A549 (cell line): ENCODE measurements around the gene DOLPP1. TPM values are rescaled to one million over a fixed set of nuclear protein-coding genes. Genes with fewer than 3 reads are reported as not detected.

Source experiments
- ATAC-seq, 2 experiments: fragments of 200-7000 bp in 1 of 2; fragments of >200 bp in 1 of 2; cut with Nextera tagmentation in 1 of 2; cut with Tn5 transposase in 1 of 2; 3 replicates each; pipeline versions ENCODE4 v1.8.0 to v1.9.1; 2018 to 2020; ENCODE audit warnings: mild to moderate bottlenecking in 1 of 2, moderate library complexity in 1 of 2
- CTCF ChIA-PET: fragments of 300-600 bp; sonication (Branson Sonifier 250); formaldehyde crosslinking; extraction: SDS; loops from one replicate; lab custom pipeline; 2021; ENCODE audit warnings: antibody characterized with exemption, inconsistent platforms; lab: Yijun Ruan, JAX
- POLR2A ChIA-PET: fragments of 350-600 bp; formaldehyde crosslinking; extraction: SDS; loops from one replicate; lab custom pipeline; 2021; ENCODE audit warnings: antibody characterized with exemption, inconsistent platforms; lab: Yijun Ruan, JAX
- DNase-seq, 2 experiments: peaks; one replicate each; pipeline versions ENCODE4 v3.0.0 to v3.0.0-alpha.2; 2011 to 2016; ENCODE audit warnings: low read depth in 1 of 2, low spot score in 1 of 2
- FAIRE-seq: peaks from 2 replicates; lab custom pipeline; 2011; peaks lifted over from hg19 to GRCh38; lab: Jason Lieb, UNC
- H3K27ac ChIP-seq, 2 experiments: fragments of >200 bp; sonication (Bioruptor Twin); formaldehyde crosslinking; 3 replicates each; pipeline ENCODE4 v1.5.1; 2016 to 2017
- H3K4me1 ChIP-seq: fragments of >200 bp; sonication (Bioruptor Twin); formaldehyde crosslinking; 3 replicates; pipeline ENCODE4 v1.6.1; 2016
- H3K4me2 ChIP-seq: fragments of >200 bp; sonication (Bioruptor Twin); formaldehyde crosslinking; 3 replicates; pipeline ENCODE4 v1.6.1; 2016
- H3K4me3 ChIP-seq: fragments of >200 bp; sonication (Bioruptor Twin); formaldehyde crosslinking; 3 replicates; pipeline ENCODE4 v1.5.1; 2016
- H3K9me3 ChIP-seq: fragments of >200 bp; sonication (Bioruptor Twin); formaldehyde crosslinking; 3 replicates; pipeline ENCODE4 v1.6.1; 2016
- CHD2 ChIP-seq: fragments of 150-350 bp; IDR thresholded peaks from 2 replicates; pipeline ENCODE4 v1.6.1; 2014; ENCODE audit warnings: low read length; ENCODE audit not compliant: partially characterized antibody
- FOXS1 ChIP-seq: fragments of 250-450 bp; sonication (Bioruptor Pico); IDR thresholded peaks from 2 replicates; pipeline ENCODE4 v1.5.0; 2020; ENCODE audit warnings: mild to moderate bottlenecking, moderate library complexity
- KDM1A ChIP-seq: fragments of 200-600 bp; sonication (generic); IDR thresholded peaks from 2 replicates; pipeline ENCODE4 v1.6.1; 2016; ENCODE audit warnings: low read depth, mild to moderate bottlenecking
- MAFK ChIP-seq: fragments of 450-650 bp; IDR thresholded peaks from 2 replicates; pipeline ENCODE4 v1.6.1; 2014; ENCODE audit not compliant: partially characterized antibody
- NPAS2 ChIP-seq: fragments of 250-450 bp; sonication (Bioruptor Pico); IDR thresholded peaks from 2 replicates; pipeline ENCODE4 v1.8.0; 2022; ENCODE audit warnings: mild to moderate bottlenecking, moderate library complexity, borderline replicate concordance
- POLR2A ChIP-seq: IDR thresholded peaks from 2 replicates; pipeline ENCODE4 v1.6.1; 2012; ENCODE audit warnings: mild to moderate bottlenecking, low read length
- RAD21 ChIP-seq, 2 experiments: fragments of >200 bp in 1 of 2; sonication (Bioruptor Twin) in 1 of 2; formaldehyde crosslinking in 1 of 2; IDR thresholded peaks in 1 of 2; conservative IDR thresholded peaks in 1 of 2; 2 replicates in 1 of 2; 3 replicates in 1 of 2; pipeline ENCODE4 v1.6.1; 2012 to 2018; ENCODE audit warnings: inconsistent platforms in 1 of 2
- RNF2 ChIP-seq: fragments of 200-600 bp; sonication (generic); IDR thresholded peaks from 2 replicates; pipeline ENCODE4 v1.6.1; 2016; ENCODE audit warnings: low read depth, mild to moderate bottlenecking, antibody characterized with exemption, moderate library complexity, borderline replicate concordance
- SMC3 ChIP-seq: fragments of >200 bp; sonication (Bioruptor Twin); formaldehyde crosslinking; IDR thresholded peaks from 3 replicates; pipeline ENCODE4 v1.6.1; 2018; ENCODE audit warnings: inconsistent platforms
- TP53 ChIP-seq: fragments of 250-450 bp; sonication (Bioruptor Pico); IDR thresholded peaks from 2 replicates; pipeline ENCODE4 v1.5.0; 2021; ENCODE audit warnings: mild to moderate bottlenecking, moderate library complexity
- ZSCAN20 ChIP-seq: fragments of 250-450 bp; sonication (Bioruptor Pico); IDR thresholded peaks from 2 replicates; pipeline ENCODE4 v1.8.0; 2022; ENCODE audit warnings: mild to moderate bottlenecking, moderate library complexity
- WGBS: methylation state at CpG from one replicate; pipeline ENCODE4 v1.1.6; 2017; ENCODE audit errors: missing lambda C conversion rate; 5-methylcytosine and 5-hydroxymethylcytosine counted together
- polyA plus RNA-seq, 4 experiments: library from polyadenylated mRNA; depleted of rRNA in 3 of 4; stranded (reverse); fragments of >200 nt; fragmentation: RNase III in 1 of 4; extraction: RNeasy Plus Mini Kit Qiagen cat#74134 plus additional on column Dnase treatment in 1 of 4; gene quantifications; 2 replicates in 3 of 4; 3 replicates in 1 of 4; pipeline ENCODE4 v1.2.3, GENCODE V29; 2011 to 2017
- TF ChIP-seq, protein P1 (sequence below): IDR thresholded peaks from 2 replicates; pipeline ENCODE4 v1.6.1; 2012
- TF ChIP-seq, protein P2 (sequence below): IDR thresholded peaks from 2 replicates; pipeline ENCODE4 v1.6.1; 2012
- TF ChIP-seq, protein P3 (sequence below): fragments of >200 bp; sonication (Bioruptor Twin); formaldehyde crosslinking; IDR thresholded peaks from 3 replicates; pipeline ENCODE4 v1.5.1; 2016
- TF ChIP-seq, protein P4 (sequence below): fragments of 150-350 bp; IDR thresholded peaks from 2 replicates; pipeline ENCODE4 v1.6.1; 2014; ENCODE audit warnings: low read depth, mild to moderate bottlenecking, low read length
- TF ChIP-seq, protein P5 (sequence below): fragments of 250-450 bp; sonication (Bioruptor Pico); IDR thresholded peaks from 2 replicates; pipeline ENCODE4 v1.5.0; 2020; ENCODE audit warnings: low read depth, mild to moderate bottlenecking, moderate library complexity
- TF ChIP-seq, protein P6 (sequence below): fragments of 250-450 bp; sonication (Bioruptor Pico); IDR thresholded peaks from 2 replicates; pipeline ENCODE4 v1.5.0; 2021; ENCODE audit warnings: mild to moderate bottlenecking, moderate library complexity, borderline replicate concordance

Gene DOLPP1
- polyA plus RNA-seq, 2 of the 4 experiments (the other 2 are of a cell fraction): 23.5 to 25.6 TPM

DNA sequence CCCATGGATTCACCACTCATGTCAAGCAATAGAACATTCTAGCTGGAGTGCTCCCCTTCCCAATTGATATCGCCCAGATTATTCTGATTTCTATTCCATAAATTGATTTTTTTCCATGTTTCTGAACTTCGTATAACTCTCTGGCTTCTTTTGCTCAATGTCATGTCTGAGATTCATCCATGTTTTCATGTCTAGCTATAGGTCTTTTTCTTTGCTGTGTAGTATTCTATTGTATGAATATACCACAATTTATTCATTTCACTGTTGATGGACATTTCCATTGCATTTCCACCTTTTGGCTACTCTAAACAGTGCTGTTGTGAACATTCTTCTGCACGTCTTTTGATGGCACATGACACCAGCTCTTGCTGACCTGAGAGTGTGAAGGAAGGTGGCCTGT lies 49.9 kb downstream of the DOLPP1 start (continued):
- TF ChIP-seq, protein P1, sequence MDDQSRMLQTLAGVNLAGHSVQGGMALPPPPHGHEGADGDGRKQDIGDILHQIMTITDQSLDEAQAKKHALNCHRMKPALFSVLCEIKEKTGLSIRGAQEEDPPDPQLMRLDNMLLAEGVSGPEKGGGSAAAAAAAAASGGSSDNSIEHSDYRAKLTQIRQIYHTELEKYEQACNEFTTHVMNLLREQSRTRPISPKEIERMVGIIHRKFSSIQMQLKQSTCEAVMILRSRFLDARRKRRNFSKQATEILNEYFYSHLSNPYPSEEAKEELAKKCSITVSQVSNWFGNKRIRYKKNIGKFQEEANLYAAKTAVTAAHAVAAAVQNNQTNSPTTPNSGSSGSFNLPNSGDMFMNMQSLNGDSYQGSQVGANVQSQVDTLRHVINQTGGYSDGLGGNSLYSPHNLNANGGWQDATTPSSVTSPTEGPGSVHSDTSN: no peak
- TF ChIP-seq RNF2: no peak
- TF ChIP-seq, protein P2, sequence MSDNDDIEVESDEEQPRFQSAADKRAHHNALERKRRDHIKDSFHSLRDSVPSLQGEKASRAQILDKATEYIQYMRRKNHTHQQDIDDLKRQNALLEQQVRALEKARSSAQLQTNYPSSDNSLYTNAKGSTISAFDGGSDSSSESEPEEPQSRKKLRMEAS: no peak
- no peak for TF ChIP-seq NPAS2
- TF ChIP-seq POLR2A: no peak
- TF ChIP-seq CHD2: no peak

DNA sequence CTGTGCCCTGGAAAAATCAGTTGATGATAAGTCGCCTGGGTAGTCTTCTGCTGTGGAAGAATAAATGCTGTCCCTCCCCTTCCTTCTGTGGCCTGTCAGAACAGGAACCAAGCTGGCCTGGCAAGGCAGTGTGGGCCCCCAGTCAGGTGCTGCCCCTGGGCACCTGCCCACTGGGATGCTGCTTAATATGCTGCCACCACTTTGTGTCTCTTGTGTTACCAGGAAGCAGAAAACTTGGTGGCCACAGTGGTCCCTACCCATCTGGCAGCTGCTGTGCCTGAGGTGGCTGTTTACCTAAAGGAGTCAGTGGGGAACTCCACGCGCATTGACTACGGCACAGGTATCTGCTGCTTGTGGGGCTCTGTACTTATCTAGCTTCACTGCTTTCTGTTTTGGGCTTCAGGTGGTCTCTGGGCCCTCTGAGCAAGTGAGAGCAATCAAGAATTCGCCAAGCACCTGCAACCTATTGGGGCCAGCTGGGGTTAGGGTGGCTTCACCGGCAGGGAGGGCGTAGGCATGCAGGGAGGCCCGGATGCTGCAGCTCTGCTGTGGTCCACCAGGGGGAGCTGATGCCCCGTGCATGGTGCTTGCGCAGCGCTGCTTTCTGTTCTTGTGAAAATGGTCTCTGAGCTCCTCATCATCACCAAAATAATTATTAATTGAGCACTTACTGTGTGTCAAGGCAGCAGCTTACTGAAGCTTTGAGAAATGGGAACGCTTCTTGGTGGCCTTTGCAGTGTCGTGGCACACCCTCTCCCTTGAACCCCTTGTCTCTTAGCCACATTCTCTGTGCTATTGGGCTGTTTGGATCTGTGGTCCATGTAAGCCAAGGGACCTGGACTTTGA lies 50.6 kb downstream of the DOLPP1 start:
- no peak overlapping the region for H3K4me3 ChIP-seq
- peak; percentile 72 to 93 for DNase-seq
- ATAC-seq: peak; percentile 93 to 96
- WGBS: 29% methylated on average over 11 of the region's 13 CpGs
- H3K27ac ChIP-seq: peak overlapping the region; percentile 30 to 63; a peak in 4 of 6 replicates
- CTCF ChIA-PET: interaction anchor here (0.6 to 28.1 kb wide), 62 partner anchors 9 to 735 kb away, joined by 3 to 1029 read pairs (median 4); partner anchors contain the start of genes ASB6, C9orf50, DOLPP1 and IER5L
- no peak overlapping the region for H3K4me2 ChIP-seq
- no peak for FAIRE-seq
- no peaks in the 10 kb centered on the region for H3K9me3 ChIP-seq
- POLR2A ChIA-PET: interaction anchor here (0.5 to 2.4 kb wide), 10 partner anchors 9 to 506 kb away, joined by 3 to 16 read pairs (median 4); partner anchors contain the start of genes C9orf50, IER5L and NTMT1
- peaks cover 7% of the 10 kb centered on the region; the same call in 1 of the 3 replicates for H3K4me1 ChIP-seq
- TF ChIP-seq ZSCAN20 (CRISPR knock-in tag) (no peak), NPAS2 (no peak), KDM1A (no peak), TP53 (no peak), MAFK (no peak), RAD21 (conservative IDR thresholded peaks at IDR 0.05 in 1 of 2, IDR thresholded peaks at IDR 0.05 in 1 of 2) (peak; percentile 93 to 95), FOXS1 (no peak), SMC3 (peak; percentile 87), POLR2A (no peak), RNF2 (no peak)
- TF ChIP-seq, protein P3, sequence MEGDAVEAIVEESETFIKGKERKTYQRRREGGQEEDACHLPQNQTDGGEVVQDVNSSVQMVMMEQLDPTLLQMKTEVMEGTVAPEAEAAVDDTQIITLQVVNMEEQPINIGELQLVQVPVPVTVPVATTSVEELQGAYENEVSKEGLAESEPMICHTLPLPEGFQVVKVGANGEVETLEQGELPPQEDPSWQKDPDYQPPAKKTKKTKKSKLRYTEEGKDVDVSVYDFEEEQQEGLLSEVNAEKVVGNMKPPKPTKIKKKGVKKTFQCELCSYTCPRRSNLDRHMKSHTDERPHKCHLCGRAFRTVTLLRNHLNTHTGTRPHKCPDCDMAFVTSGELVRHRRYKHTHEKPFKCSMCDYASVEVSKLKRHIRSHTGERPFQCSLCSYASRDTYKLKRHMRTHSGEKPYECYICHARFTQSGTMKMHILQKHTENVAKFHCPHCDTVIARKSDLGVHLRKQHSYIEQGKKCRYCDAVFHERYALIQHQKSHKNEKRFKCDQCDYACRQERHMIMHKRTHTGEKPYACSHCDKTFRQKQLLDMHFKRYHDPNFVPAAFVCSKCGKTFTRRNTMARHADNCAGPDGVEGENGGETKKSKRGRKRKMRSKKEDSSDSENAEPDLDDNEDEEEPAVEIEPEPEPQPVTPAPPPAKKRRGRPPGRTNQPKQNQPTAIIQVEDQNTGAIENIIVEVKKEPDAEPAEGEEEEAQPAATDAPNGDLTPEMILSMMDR: peak; percentile 94
- TF ChIP-seq, protein P4, sequence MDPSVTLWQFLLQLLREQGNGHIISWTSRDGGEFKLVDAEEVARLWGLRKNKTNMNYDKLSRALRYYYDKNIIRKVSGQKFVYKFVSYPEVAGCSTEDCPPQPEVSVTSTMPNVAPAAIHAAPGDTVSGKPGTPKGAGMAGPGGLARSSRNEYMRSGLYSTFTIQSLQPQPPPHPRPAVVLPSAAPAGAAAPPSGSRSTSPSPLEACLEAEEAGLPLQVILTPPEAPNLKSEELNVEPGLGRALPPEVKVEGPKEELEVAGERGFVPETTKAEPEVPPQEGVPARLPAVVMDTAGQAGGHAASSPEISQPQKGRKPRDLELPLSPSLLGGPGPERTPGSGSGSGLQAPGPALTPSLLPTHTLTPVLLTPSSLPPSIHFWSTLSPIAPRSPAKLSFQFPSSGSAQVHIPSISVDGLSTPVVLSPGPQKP: no peak
- TF ChIP-seq, protein P5, sequence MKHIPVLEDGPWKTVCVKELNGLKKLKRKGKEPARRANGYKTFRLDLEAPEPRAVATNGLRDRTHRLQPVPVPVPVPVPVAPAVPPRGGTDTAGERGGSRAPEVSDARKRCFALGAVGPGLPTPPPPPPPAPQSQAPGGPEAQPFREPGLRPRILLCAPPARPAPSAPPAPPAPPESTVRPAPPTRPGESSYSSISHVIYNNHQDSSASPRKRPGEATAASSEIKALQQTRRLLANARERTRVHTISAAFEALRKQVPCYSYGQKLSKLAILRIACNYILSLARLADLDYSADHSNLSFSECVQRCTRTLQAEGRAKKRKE: no peak
- TF ChIP-seq, protein P6, sequence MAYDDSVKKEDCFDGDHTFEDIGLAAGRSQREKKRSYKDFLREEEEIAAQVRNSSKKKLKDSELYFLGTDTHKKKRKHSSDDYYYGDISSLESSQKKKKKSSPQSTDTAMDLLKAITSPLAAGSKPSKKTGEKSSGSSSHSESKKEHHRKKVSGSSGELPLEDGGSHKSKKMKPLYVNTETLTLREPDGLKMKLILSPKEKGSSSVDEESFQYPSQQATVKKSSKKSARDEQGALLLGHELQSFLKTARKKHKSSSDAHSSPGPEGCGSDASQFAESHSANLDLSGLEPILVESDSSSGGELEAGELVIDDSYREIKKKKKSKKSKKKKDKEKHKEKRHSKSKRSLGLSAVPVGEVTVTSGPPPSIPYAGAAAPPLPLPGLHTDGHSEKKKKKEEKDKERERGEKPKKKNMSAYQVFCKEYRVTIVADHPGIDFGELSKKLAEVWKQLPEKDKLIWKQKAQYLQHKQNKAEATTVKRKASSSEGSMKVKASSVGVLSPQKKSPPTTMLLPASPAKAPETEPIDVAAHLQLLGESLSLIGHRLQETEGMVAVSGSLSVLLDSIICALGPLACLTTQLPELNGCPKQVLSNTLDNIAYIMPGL (CRISPR knock-in tag): no peak
